Panc1 (cell line): ENCODE measurements around the gene ART1. TPM values are rescaled to one million over a fixed set of nuclear protein-coding genes. Genes with fewer than 3 reads are reported as not detected.

Experiments
- ATAC-seq: fragments of 200-7000 bp; cut with Tn5 transposase; 2 replicates; pipeline ENCODE4 v1.9.1; 2020; ENCODE audit warnings: mild to moderate bottlenecking, moderate library complexity
- BruUV-seq: library from RNA; stranded (reverse); fragments of 400-500 nt; replicated peaks from 2 replicates; lab custom pipeline; 2021; lab: Mats Ljungman, UMichigan
- CTCF ChIA-PET: fragments of 300-600 bp; sonication (Branson Sonifier 250); formaldehyde crosslinking; loops from one replicate; lab custom pipeline; 2022; ENCODE audit warnings: antibody characterized with exemption; lab: Charles Lee
- POLR2A ChIA-PET: fragments of 300-600 bp; sonication (Branson Sonifier 250); formaldehyde crosslinking; loops from one replicate; lab custom pipeline; 2022; ENCODE audit warnings: antibody characterized with exemption; lab: Charles Lee
- DNase-seq: peaks from one replicate; pipeline ENCODE4 v3.0.0-alpha.2; 2010; ENCODE audit warnings: low read depth, low spot score
- H3K27ac ChIP-seq: 2 replicates; pipeline ENCODE4 v1.5.1; 2011; ENCODE audit warnings: mild to moderate bottlenecking, low read length, inconsistent platforms
- H3K27me3 ChIP-seq: fragments of 200-500 bp; sonication (Bioruptor generic); 2 replicates; pipeline ENCODE4 v1.6.0; 2014; ENCODE audit warnings: low read length, inconsistent platforms; ENCODE audit not compliant: control insufficient read depth, insufficient read depth
- H3K36me3 ChIP-seq: fragments of 200-500 bp; sonication (Bioruptor generic); 2 replicates; pipeline ENCODE4 v1.5.1; 2014; ENCODE audit warnings: inconsistent platforms, mild to moderate bottlenecking, low read length, moderate library complexity; ENCODE audit not compliant: control insufficient read depth, insufficient read depth
- H3K4me1 ChIP-seq: 2 replicates; pipeline ENCODE4 v1.5.1; 2011; ENCODE audit warnings: inconsistent platforms, mild to moderate bottlenecking, low read length, moderate library complexity; ENCODE audit not compliant: control insufficient read depth, insufficient read depth
- H3K4me3 ChIP-seq, 2 experiments: 2 replicates each; pipeline ENCODE4 v1.5.1; 2011 to 2012; ENCODE audit warnings: low read depth in 2 of 2, low read length in 2 of 2, mild to moderate bottlenecking in 2 of 2, inconsistent platforms in 1 of 2, moderate library complexity in 1 of 2
- H3K9me3 ChIP-seq: fragments of 200-500 bp; sonication (Bioruptor generic); 2 replicates; pipeline ENCODE4 v1.5.1; 2014; ENCODE audit warnings: low read depth, mild to moderate bottlenecking, inconsistent platforms, low read length, moderate library complexity; ENCODE audit not compliant: control insufficient read depth, insufficient read depth
- POLR2AphosphoS5 ChIP-seq: IDR thresholded peaks from 2 replicates; pipeline ENCODE4 v1.6.1; 2012; ENCODE audit warnings: mild to moderate bottlenecking, low read depth, low read length, moderate library complexity
- SIN3A ChIP-seq: IDR thresholded peaks from 2 replicates; pipeline ENCODE4 v1.6.1; 2012; ENCODE audit warnings: low read depth, mild to moderate bottlenecking, low read length, moderate library complexity, borderline replicate concordance; ENCODE audit not compliant: insufficient read depth
- TCF7L2 ChIP-seq: IDR thresholded peaks from 2 replicates; pipeline ENCODE4 v1.6.1; 2011; ENCODE audit warnings: mild to moderate bottlenecking, low read depth, low read length, inconsistent platforms
- in situ Hi-C: cut with HindIII; loops from 2 replicates; pipeline ENCODE4 v1.10.0; 2016; ENCODE audit warnings: low sequenced_read_pairs, low pct_unique_long_range_greater_than_20kb
- intact Hi-C: fragments of 100-400 bp; cut with micrococcal nuclease; formaldehyde crosslinking; loops from one replicate; pipeline ENCODE4 v1.10.0; 2022; ENCODE audit not compliant: unreplicated experiment
- total RNA-seq: library from RNA; stranded (reverse); gene quantifications from one replicate; pipeline ENCODE4 v1.2.1, GENCODE V29; 2021; ENCODE audit not compliant: unreplicated experiment
- TF ChIP-seq, protein P1 (sequence below), 2 experiments: IDR thresholded peaks; 2 replicates each; pipeline ENCODE4 v1.6.1; 2011 to 2012; ENCODE audit warnings: low read depth in 2 of 2, control low read depth in 1 of 2, low read length in 1 of 2, mild to moderate bottlenecking in 1 of 2, moderate library complexity in 1 of 2; ENCODE audit not compliant: insufficient read depth in 1 of 2
- TF ChIP-seq, protein P2 (sequence below): fragments of 450-650 bp; IDR thresholded peaks from 2 replicates; pipeline ENCODE4 v1.5.1; 2017; ENCODE audit warnings: mild to moderate bottlenecking

The ART1 gene
- total RNA-seq, 1 experiment from 2014 or later = not detected

DNA sequence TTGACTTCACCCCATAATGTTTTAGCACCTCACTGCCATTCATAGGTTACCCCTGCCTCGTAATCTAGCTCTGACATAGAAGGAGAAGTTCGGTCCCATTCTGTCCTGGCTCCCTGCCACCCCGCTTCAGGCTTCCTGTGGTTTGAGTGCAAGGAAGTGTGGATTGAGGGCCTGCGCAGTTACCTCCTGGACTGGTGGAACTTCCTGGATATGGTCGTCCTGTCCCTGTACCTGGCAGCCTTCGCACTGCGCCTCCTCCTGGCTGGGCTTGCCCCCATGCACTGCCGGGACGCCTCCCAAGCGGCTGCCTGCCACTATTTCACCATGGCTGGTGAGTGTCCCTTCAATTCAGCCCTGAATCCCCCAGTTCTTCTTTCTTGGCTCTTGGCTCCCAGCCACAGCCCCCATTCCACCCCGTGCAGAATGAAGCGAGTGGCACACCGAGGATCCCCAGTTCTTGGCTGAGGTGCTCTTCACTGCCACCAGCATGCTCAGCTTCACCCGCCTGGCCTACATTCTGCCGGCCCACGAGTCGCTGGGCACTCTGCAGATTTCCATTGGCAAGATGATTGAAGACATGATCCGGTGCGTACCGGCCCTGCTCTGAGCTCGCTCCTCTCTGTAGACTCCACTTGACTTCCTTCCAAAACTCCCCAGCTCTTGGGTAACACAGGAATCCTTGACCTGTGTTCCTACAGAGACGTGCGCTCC, 18.5 kb upstream of the ART1 start:
- intact Hi-C loops (no loop called here), in situ Hi-C loops (no loop called here)
- H3K27ac ChIP-seq = no peak overlapping the region
- TF ChIP-seq SIN3A (no peak), POLR2AphosphoS5 (no peak), TCF7L2 (no peak)
- TF ChIP-seq, protein P1, sequence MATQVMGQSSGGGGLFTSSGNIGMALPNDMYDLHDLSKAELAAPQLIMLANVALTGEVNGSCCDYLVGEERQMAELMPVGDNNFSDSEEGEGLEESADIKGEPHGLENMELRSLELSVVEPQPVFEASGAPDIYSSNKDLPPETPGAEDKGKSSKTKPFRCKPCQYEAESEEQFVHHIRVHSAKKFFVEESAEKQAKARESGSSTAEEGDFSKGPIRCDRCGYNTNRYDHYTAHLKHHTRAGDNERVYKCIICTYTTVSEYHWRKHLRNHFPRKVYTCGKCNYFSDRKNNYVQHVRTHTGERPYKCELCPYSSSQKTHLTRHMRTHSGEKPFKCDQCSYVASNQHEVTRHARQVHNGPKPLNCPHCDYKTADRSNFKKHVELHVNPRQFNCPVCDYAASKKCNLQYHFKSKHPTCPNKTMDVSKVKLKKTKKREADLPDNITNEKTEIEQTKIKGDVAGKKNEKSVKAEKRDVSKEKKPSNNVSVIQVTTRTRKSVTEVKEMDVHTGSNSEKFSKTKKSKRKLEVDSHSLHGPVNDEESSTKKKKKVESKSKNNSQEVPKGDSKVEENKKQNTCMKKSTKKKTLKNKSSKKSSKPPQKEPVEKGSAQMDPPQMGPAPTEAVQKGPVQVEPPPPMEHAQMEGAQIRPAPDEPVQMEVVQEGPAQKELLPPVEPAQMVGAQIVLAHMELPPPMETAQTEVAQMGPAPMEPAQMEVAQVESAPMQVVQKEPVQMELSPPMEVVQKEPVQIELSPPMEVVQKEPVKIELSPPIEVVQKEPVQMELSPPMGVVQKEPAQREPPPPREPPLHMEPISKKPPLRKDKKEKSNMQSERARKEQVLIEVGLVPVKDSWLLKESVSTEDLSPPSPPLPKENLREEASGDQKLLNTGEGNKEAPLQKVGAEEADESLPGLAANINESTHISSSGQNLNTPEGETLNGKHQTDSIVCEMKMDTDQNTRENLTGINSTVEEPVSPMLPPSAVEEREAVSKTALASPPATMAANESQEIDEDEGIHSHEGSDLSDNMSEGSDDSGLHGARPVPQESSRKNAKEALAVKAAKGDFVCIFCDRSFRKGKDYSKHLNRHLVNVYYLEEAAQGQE (IDR thresholded peaks at IDR 0.05; ENCODE audit: insufficient read depth in 1 of 2, low read depth in 2 of 2, low read length in 1 of 2) = no peak
- TF ChIP-seq, protein P2, sequence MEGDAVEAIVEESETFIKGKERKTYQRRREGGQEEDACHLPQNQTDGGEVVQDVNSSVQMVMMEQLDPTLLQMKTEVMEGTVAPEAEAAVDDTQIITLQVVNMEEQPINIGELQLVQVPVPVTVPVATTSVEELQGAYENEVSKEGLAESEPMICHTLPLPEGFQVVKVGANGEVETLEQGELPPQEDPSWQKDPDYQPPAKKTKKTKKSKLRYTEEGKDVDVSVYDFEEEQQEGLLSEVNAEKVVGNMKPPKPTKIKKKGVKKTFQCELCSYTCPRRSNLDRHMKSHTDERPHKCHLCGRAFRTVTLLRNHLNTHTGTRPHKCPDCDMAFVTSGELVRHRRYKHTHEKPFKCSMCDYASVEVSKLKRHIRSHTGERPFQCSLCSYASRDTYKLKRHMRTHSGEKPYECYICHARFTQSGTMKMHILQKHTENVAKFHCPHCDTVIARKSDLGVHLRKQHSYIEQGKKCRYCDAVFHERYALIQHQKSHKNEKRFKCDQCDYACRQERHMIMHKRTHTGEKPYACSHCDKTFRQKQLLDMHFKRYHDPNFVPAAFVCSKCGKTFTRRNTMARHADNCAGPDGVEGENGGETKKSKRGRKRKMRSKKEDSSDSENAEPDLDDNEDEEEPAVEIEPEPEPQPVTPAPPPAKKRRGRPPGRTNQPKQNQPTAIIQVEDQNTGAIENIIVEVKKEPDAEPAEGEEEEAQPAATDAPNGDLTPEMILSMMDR = no peak
- no peak overlapping the region for H3K4me3 ChIP-seq
- no TSS peak for BruUV-seq
- ChIA-PET POLR2A (no interaction called here), CTCF (no interaction called here)
- no peaks in the 10 kb centered on the region for H3K9me3 ChIP-seq
- DNase-seq = no peak
- H3K27me3 ChIP-seq = no peaks in the 10 kb centered on the region
- H3K36me3 ChIP-seq = no peaks in the 10 kb centered on the region
- no peak for ATAC-seq
- H3K4me1 ChIP-seq = no peaks in the 10 kb centered on the region

DNA sequence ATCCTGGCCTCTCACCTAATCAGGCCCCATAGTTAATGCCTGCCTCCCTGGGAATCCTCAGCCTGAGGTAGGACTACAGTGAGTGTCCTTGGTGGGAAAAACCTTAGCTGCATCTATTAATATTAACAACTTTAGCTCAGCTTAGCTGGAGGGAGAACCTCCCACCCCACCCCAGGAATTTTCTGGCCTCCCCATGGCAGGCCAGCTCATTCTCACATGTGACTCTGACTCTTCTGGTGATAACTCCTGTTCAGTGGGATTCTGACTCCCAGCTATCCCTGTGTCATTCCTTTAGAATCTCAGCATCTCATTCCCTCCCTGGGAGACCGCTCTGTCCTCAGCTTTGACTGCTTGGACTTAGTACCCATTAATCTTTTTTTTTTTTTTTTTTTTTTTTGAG, 17.6 kb upstream of the ART1 start:
- intact Hi-C loops (no loop called here), in situ Hi-C loops (no loop called here)
- ChIA-PET CTCF (interaction anchor here (0.6 kb wide), 1 partner anchor 37 kb away, joined by 4 read pairs; no protein-coding TSS in a partner anchor), POLR2A (interaction anchor here (0.9 kb wide), 1 partner anchor 163 kb away, joined by 10 read pairs; no protein-coding TSS in a partner anchor)
- H3K4me3 ChIP-seq = no peak overlapping the region
- H3K9me3 ChIP-seq = no peaks in the 10 kb centered on the region
- no peaks in the 10 kb centered on the region for H3K27me3 ChIP-seq
- BruUV-seq = no TSS peak
- no peak for DNase-seq
- H3K4me1 ChIP-seq = no peaks in the 10 kb centered on the region
- no peak for TF ChIP-seq POLR2AphosphoS5
- TF ChIP-seq, protein P2 = no peak
- no peak for TF ChIP-seq SIN3A
- TF ChIP-seq TCF7L2 = no peak
- TF ChIP-seq, protein P1 (IDR thresholded peaks at IDR 0.05; ENCODE audit: insufficient read depth in 1 of 2, low read depth in 2 of 2, low read length in 1 of 2) = no peak
- H3K36me3 ChIP-seq = no peaks in the 10 kb centered on the region
- H3K27ac ChIP-seq = no peak overlapping the region
- ATAC-seq = peak; percentile 39; the same call in 1 of the 2 replicates
